ENCODE results near the gene FUCA1.
"Not testable (repeated sequence)": the region's sequence is repeated elsewhere in the genome, so short reads cannot be mapped to it uniquely, and the experiment has no call there.

FUCA1 gene

GRCh38 chr1:23836037-23836436 lies 32.1 kb downstream of the FUCA1 start:
- no peak for DNase-seq

GRCh38 chr1:23834156-23834555 lies 33.9 kb downstream of the FUCA1 start:
- not testable (repeated sequence) for DNase-seq

- no peak for DNase-seq
These were observed 40.4 kb downstream of the FUCA1 start for GRCh38 chr1:23827717-23828116.

GRCh38 chr1:23826590-23826989 lies 41.5 kb downstream of the FUCA1 start:
- DNase-seq = not testable (repeated sequence)

- no peak for DNase-seq
These were observed 42.1 kb downstream of the FUCA1 start for GRCh38 chr1:23825762-23826522.

GRCh38 chr1:23825076-23825761 lies 42.9 kb downstream of the FUCA1 start, which contains the start of gene HMGCL:
Gene HMGCL (minus strand): TSS chr1:23825429. CDS start chr1:23825415, 14 bp downstream.
- peak; percentile 72 to 88 (median 78) for DNase-seq

- no peak for DNase-seq
These were observed 43.4 kb downstream of the FUCA1 start for GRCh38 chr1:23824711-23825075.

- no peak for DNase-seq
These were observed 44.3 kb downstream of the FUCA1 start for GRCh38 chr1:23823767-23824166.

GRCh38 chr1:23817633-23818032 lies 50.5 kb downstream of the FUCA1 start:
- DNase-seq = no peak

- DNase-seq = no peak
These were observed 51.2 kb downstream of the FUCA1 start for GRCh38 chr1:23816906-23817305.

- DNase-seq = no peak
These were observed 51.7 kb downstream of the FUCA1 start for GRCh38 chr1:23816361-23816760.

GRCh38 chr1:23814016-23814415 lies 54.1 kb downstream of the FUCA1 start:
- DNase-seq = no peak

- DNase-seq = peak in 2 of 4 experiments; percentile 16 to 37
These were observed 57.1 kb downstream of the FUCA1 start for GRCh38 chr1:23810818-23811540.

- DNase-seq = peak; percentile 48 to 75 (median 62)
These were observed 58.3 kb downstream of the FUCA1 start for GRCh38 chr1:23809751-23810171.

- DNase-seq = no peak
These were observed 60.6 kb downstream of the FUCA1 start for GRCh38 chr1:23807453-23807852.

- no peak for DNase-seq
These were observed 61.8 kb downstream of the FUCA1 start for GRCh38 chr1:23806280-23806679.

GRCh38 chr1:23805025-23805424 lies 63.1 kb downstream of the FUCA1 start:
- no peak for DNase-seq

- no peak for DNase-seq
These were observed 63.8 kb downstream of the FUCA1 start for GRCh38 chr1:23804183-23804835.

GRCh38 chr1:23803674-23804073 lies 64.4 kb downstream of the FUCA1 start:
- no peak for DNase-seq

- DNase-seq = not testable (repeated sequence)
These were observed 65.2 kb downstream of the FUCA1 start for GRCh38 chr1:23802809-23803342.

GRCh38 chr1:23801876-23802275 lies 66.2 kb downstream of the FUCA1 start:
- no peak for DNase-seq

GRCh38 chr1:23801338-23801748 lies 66.7 kb downstream of the FUCA1 start:
- no peak for DNase-seq

Measured in activated CD4-positive, CD25-positive, alpha-beta regulatory T cell (primary cell).